PC-3 (cell line): ENCODE measurements around the gene CARNS1. TPM values are rescaled to one million over a fixed set of nuclear protein-coding genes. Genes with fewer than 3 reads are reported as not detected.

Experiments
- ATAC-seq: fragments of 200-7000 bp; cut with Tn5 transposase; 2 replicates; pipeline ENCODE4 v1.9.1; 2020; ENCODE audit warnings: mild to moderate bottlenecking, moderate library complexity
- BruUV-seq: library from RNA; stranded (reverse); fragments of 400-500 nt; replicated peaks from 2 replicates; lab custom pipeline; 2021; lab: Mats Ljungman, UMichigan
- CTCF ChIA-PET: fragments of 300-600 bp; sonication (Branson Sonifier 250); formaldehyde crosslinking; loops from one replicate; lab custom pipeline; 2022; ENCODE audit warnings: antibody characterized with exemption; lab: Charles Lee
- POLR2A ChIA-PET: fragments of 300-600 bp; sonication (Branson Sonifier 250); formaldehyde crosslinking; loops from one replicate; lab custom pipeline; 2022; ENCODE audit warnings: antibody characterized with exemption; ENCODE audit not compliant: unreplicated experiment; lab: Charles Lee
- DNase-seq: peaks from one replicate; pipeline ENCODE4 v3.0.0-alpha.2; 2015
- H2AFZ ChIP-seq: fragments of 300-600 bp; sonication (generic); 2 replicates; pipeline ENCODE4 v1.6.0; 2016; ENCODE audit warnings: antibody characterized with exemption, low read length
- H3F3A ChIP-seq: fragments of 300-600 bp; sonication (generic); one replicate; pipeline ENCODE4 v1.6.0; 2017; ENCODE audit warnings: antibody characterized with exemption, low read length, control low read depth, mild to moderate bottlenecking; ENCODE audit not compliant: unreplicated experiment
- H3K27ac ChIP-seq: fragments of 300-600 bp; sonication (generic); 2 replicates; pipeline ENCODE4 v1.5.1; 2016; ENCODE audit warnings: mild to moderate bottlenecking, low read length
- H3K27me3 ChIP-seq: fragments of 300-600 bp; sonication (generic); 2 replicates; pipeline ENCODE4 v1.6.1; 2016; ENCODE audit warnings: low read length, mixed read lengths
- H3K36me3 ChIP-seq: fragments of 300-600 bp; sonication (generic); 2 replicates; pipeline ENCODE4 v1.6.1; 2016; ENCODE audit warnings: low read depth, mixed run types, low read length, mixed read lengths
- H3K4me1 ChIP-seq: fragments of 300-600 bp; sonication (generic); 2 replicates; pipeline ENCODE4 v1.5.1; 2016; ENCODE audit warnings: low read length; ENCODE audit not compliant: insufficient read depth
- H3K4me2 ChIP-seq: fragments of 300-600 bp; sonication (generic); 2 replicates; pipeline ENCODE4 v1.6.0; 2016; ENCODE audit warnings: low read length
- H3K4me3 ChIP-seq: fragments of 300-600 bp; sonication (generic); 2 replicates; pipeline ENCODE4 v1.5.1; 2016; ENCODE audit warnings: mild to moderate bottlenecking, low read length, mixed read lengths
- H3K79me2 ChIP-seq: fragments of 300-600 bp; sonication (generic); 2 replicates; pipeline ENCODE4 v1.6.1; 2017; ENCODE audit warnings: low read length, mixed read lengths
- H3K9ac ChIP-seq: fragments of 300-600 bp; sonication (generic); 2 replicates; pipeline ENCODE4 v1.6.0; 2016; ENCODE audit warnings: mild to moderate bottlenecking, low read length
- H3K9me2 ChIP-seq: fragments of 300-600 bp; sonication (generic); replicated peaks from 2 replicates; pipeline ENCODE4 v1.6.1; 2016; ENCODE audit warnings: mixed run types, low read length, mixed read lengths
- H3K9me3 ChIP-seq: fragments of 300-600 bp; sonication (generic); 2 replicates; pipeline ENCODE4 v1.6.1; 2016; ENCODE audit warnings: low read length, mixed read lengths
- H4K20me1 ChIP-seq: fragments of 300-600 bp; sonication (generic); 2 replicates; pipeline ENCODE4 v1.6.1; 2016; ENCODE audit warnings: low read length, mixed read lengths
- CTCF ChIP-seq: fragments of 300-600 bp; sonication (generic); conservative IDR thresholded peaks from 2 replicates; pipeline ENCODE4 v1.5.1; 2017; ENCODE audit warnings: antibody characterized with exemption, low read depth, mild to moderate bottlenecking, low read length
- EZH2 ChIP-seq: fragments of 300-600 bp; sonication (generic); IDR thresholded peaks from one replicate; pipeline ENCODE4 v1.6.1; 2017; ENCODE audit warnings: antibody characterized with exemption, mild to moderate bottlenecking, low read length; ENCODE audit not compliant: unreplicated experiment
- EZH2phosphoT487 ChIP-seq: fragments of 300-600 bp; sonication (generic); IDR thresholded peaks from 2 replicates; pipeline ENCODE4 v1.6.1; 2018; ENCODE audit warnings: mild to moderate bottlenecking, antibody characterized with exemption, low read length, borderline replicate concordance
- intact Hi-C: fragments of 100-400 bp; cut with micrococcal nuclease; formaldehyde crosslinking; loops from 2 replicates; pipeline ENCODE4 v1.9.0; 2023
- total RNA-seq: library from RNA; depleted of rRNA; stranded (reverse); fragments of >200 nt; gene quantifications from 2 replicates; pipeline ENCODE4 v1.2.3, GENCODE V29; 2014

CARNS1 gene
- total RNA-seq, 1 experiment from 2014 or later, result 0.22 TPM

- ChIA-PET CTCF (interaction anchor here (0.6 kb wide), 1 partner anchor 21 kb away, joined by 3 read pairs; no protein-coding TSS in a partner anchor), POLR2A (interaction anchor here (0.7 kb wide), 1 partner anchor 13 kb away, joined by 3 read pairs; no protein-coding TSS in a partner anchor)
- no peaks in the 10 kb centered on the region for H3K27me3 ChIP-seq
- no peaks in the 10 kb centered on the region for H3K9me2 ChIP-seq
- intact Hi-C loops, result no loop called here
- peaks cover 20% of the 10 kb centered on the region; the same call in 1 of the 2 replicates for H3K36me3 ChIP-seq
- DNase-seq (no peak), ATAC-seq (no peak)
- no peak overlapping the region for H3K4me2 ChIP-seq
- no peaks in the 10 kb centered on the region for H3K4me1 ChIP-seq
- no TSS peak for BruUV-seq
- H3K4me3 ChIP-seq, result no peak overlapping the region
- no peaks in the 10 kb centered on the region for H3K9me3 ChIP-seq
- no peak for TF ChIP-seq EZH2phosphoT487
- 0 out of 2 replicates have a peak, but pooled peaks cover 6% of the 10 kb centered on the region for H3K79me2 ChIP-seq
- H3F3A ChIP-seq, result peaks cover 9% of the 10 kb centered on the region
- no peak overlapping the region for H3K27ac ChIP-seq
- no peak overlapping the region for H3K9ac ChIP-seq
- no peaks in the 10 kb centered on the region for H4K20me1 ChIP-seq
- H2AFZ ChIP-seq, result no peak overlapping the region
Measured at GRCh38 chr11:67438158-67438902, 22.9 kb downstream of the CARNS1 start.

GRCh38 chr11:67439321-67440228 lies 24.1 kb downstream of the CARNS1 start:
- Histone ChIP-seq H3K4me3 (no peak overlapping the region), H3K4me1 (0 out of 2 replicates have a peak, but pooled peaks cover 6% of the 10 kb centered on the region), H3F3A (peaks cover 9% of the 10 kb centered on the region), H3K36me3 (peaks cover 10% of the 10 kb centered on the region; the same call in 1 of the 2 replicates), H4K20me1 (no peaks in the 10 kb centered on the region), H3K27me3 (no peaks in the 10 kb centered on the region), H3K9ac (no peak overlapping the region), H3K79me2 (0 out of 2 replicates have a peak, but pooled peaks cover 6% of the 10 kb centered on the region), H2AFZ (no peak overlapping the region), H3K4me2 (no peak overlapping the region), H3K9me2 (no peaks in the 10 kb centered on the region), H3K9me3 (no peaks in the 10 kb centered on the region), H3K27ac (no peak overlapping the region)
- CTCF ChIA-PET, result no interaction called here
- POLR2A ChIA-PET, result interaction anchor here (0.7 kb wide), 1 partner anchor 11 kb away, joined by 3 read pairs; no protein-coding TSS in a partner anchor
- DNase-seq (peak; percentile 36), ATAC-seq (peak; percentile 19)
- BruUV-seq, result no TSS peak
- no peak for TF ChIP-seq EZH2phosphoT487
- TF ChIP-seq CTCF, result peak; percentile 64
- TF ChIP-seq EZH2, result no peak
- intact Hi-C loops, result no loop called here
